Natural killer cell treated with Interleukin-12 subunit alpha and Interleukin-12 subunit beta and Interleukin-15 and Interleukin-18, amount 100 ng/mL, for 72 hours (primary cell): Measurements from ENCODE around the gene APOE. TPM values are rescaled to one million over a fixed set of nuclear protein-coding genes. Genes with fewer than 3 reads are reported as not detected.
A peak's percentile ranks its signal among the peaks of the same experiment; 100 is the strongest.
"Not testable (repeated sequence)": the region's sequence is repeated elsewhere in the genome, so short reads cannot be mapped to it uniquely, and the experiment has no call there.

Experiments
- ATAC-seq, 2 donors: fragments of 150-1000 bp; cut with Tn5 transposase in 1 of 2; sonication (Bioruptor Pico), chemical (Tn5 transposase) in 1 of 2; 2 replicates each; pipeline ENCODE4 v1.10.0; 2021
- DNase-seq: peaks from one replicate; pipeline ENCODE4 v3.0.0; 2022; ENCODE audit warnings: low spot score
- H3K27ac Mint-ChIP-seq, 2 donors: 1 replicate in 1 of 2; 2 replicates in 1 of 2; pipeline ENCODE4 v1.8.0; 2022; ENCODE audit warnings: mixed read lengths in 2 of 2, mild to moderate bottlenecking in 1 of 2, moderate library complexity in 1 of 2
- H3K27me3 Mint-ChIP-seq, 2 donors: 1 replicate in 1 of 2; 2 replicates in 1 of 2; pipeline ENCODE4 v1.8.0; 2022; ENCODE audit warnings: mixed read lengths in 2 of 2
- H3K36me3 Mint-ChIP-seq: one replicate; pipeline ENCODE4 v1.8.0; 2022; ENCODE audit warnings: mixed read lengths
- H3K4me1 Mint-ChIP-seq, 2 donors: 1 replicate in 1 of 2; 2 replicates in 1 of 2; pipeline ENCODE4 v1.8.0; 2022; ENCODE audit warnings: low read depth in 2 of 2, mixed read lengths in 2 of 2, mild to moderate bottlenecking in 1 of 2
- H3K4me3 Mint-ChIP-seq: one replicate; pipeline ENCODE4 v1.8.0; 2022; ENCODE audit warnings: mixed read lengths
- H3K9me3 Mint-ChIP-seq: 2 replicates; pipeline ENCODE4 v1.8.0; 2022; ENCODE audit warnings: mixed read lengths
- total RNA-seq, 2 donors: library from RNA; stranded (reverse); gene quantifications; one replicate each; pipeline ENCODE4 v1.2.3, GENCODE V29; 2022

Gene APOE
- 1 to 10 TPM; 1.5 to 1.6 TPM for total RNA-seq

- peaks cover 4 to 6% of the 10 kb centered on the region in 2 donors for H3K4me1 Mint-ChIP-seq
- DNase-seq, result no peak
- H3K27ac Mint-ChIP-seq, result no peak within 1 kb of the TSS
Measured at GRCh38 chr19:44905437-44906160, at the start of gene APOE. TSS of gene APOE (plus strand) at chr19:44905796. CDS start at chr19:44906625, 829 bp downstream.

GRCh38 chr19:44856421-44857083 is 49.0 kb upstream of the APOE start:
- no peak for DNase-seq
- H3K27ac Mint-ChIP-seq, result no peak overlapping the region
- no peaks in the 10 kb centered on the region for H3K36me3 Mint-ChIP-seq
- H3K27me3 Mint-ChIP-seq, result peaks cover 6 to 7% of the 10 kb centered on the region in 2 donors
- H3K9me3 Mint-ChIP-seq, result no peaks in the 10 kb centered on the region
- no peak for ATAC-seq
- H3K4me3 Mint-ChIP-seq, result no peak overlapping the region
- H3K4me1 Mint-ChIP-seq, result peaks cover 0 to 4% of the 10 kb centered on the region in 2 donors

More at GRCh38 chr19:44905437-44906160, at the start of gene APOE:
- peaks cover 8% of the 10 kb centered on the region in 2 donors for H3K27me3 Mint-ChIP-seq
- no peak within 1 kb of the TSS for H3K4me3 Mint-ChIP-seq
- H3K36me3 Mint-ChIP-seq, result no peaks in the 10 kb centered on the region
- ATAC-seq, result no peak
- no peaks in the 10 kb centered on the region for H3K9me3 Mint-ChIP-seq

- H3K4me3 Mint-ChIP-seq, result no peak overlapping the region
- no peak overlapping the region for H3K27ac Mint-ChIP-seq
- ATAC-seq (no peak), DNase-seq (no peak)
- H3K27me3 Mint-ChIP-seq, result peaks cover 3 to 6% of the 10 kb centered on the region in 2 donors
- no peaks in the 10 kb centered on the region for H3K9me3 Mint-ChIP-seq
- H3K4me1 Mint-ChIP-seq, result peaks cover 0 to 4% of the 10 kb centered on the region in 2 donors
- H3K36me3 Mint-ChIP-seq, result no peaks in the 10 kb centered on the region
Measured at GRCh38 chr19:44857837-44858236, 47.8 kb upstream of the APOE start.

- not testable (repeated sequence) for DNase-seq, H3K36me3 Mint-ChIP-seq, H3K4me1 Mint-ChIP-seq, ATAC-seq, H3K27ac Mint-ChIP-seq, H3K4me3 Mint-ChIP-seq, H3K27me3 Mint-ChIP-seq, H3K9me3 Mint-ChIP-seq
Measured at GRCh38 chr19:44861576-44861975, 44.0 kb upstream of the APOE start.

DNA sequence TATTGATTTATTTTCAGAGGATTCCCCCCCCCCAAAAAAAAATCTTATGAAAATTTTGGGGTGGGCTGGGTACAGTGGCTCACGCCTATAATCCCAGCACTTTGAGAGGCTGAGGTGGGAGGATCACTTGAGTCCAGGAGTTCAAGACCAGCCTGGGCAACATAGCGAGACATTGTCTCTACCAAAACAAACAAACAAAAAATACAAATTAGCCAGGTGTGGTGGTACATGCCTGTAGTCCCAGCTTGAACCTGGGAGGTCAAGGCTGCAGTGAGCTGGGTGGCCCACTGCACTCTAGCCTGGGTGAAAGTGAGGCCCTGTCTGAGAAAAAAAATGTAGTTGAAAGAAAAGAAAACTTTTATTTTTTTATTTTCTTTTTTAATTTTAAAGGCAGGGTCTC is 41.6 kb upstream of the APOE start:
- Mint-ChIP-seq H3K27ac (no peak overlapping the region), H3K9me3 (no peaks in the 10 kb centered on the region), H3K27me3 (peaks cover 6 to 16% of the 10 kb centered on the region in 2 donors), H3K36me3 (no peaks in the 10 kb centered on the region), H3K4me3 (no peak overlapping the region), H3K4me1 (peaks cover 0 to 6% of the 10 kb centered on the region in 2 donors)
- DNase-seq (no peak), ATAC-seq (no peak)

DNA sequence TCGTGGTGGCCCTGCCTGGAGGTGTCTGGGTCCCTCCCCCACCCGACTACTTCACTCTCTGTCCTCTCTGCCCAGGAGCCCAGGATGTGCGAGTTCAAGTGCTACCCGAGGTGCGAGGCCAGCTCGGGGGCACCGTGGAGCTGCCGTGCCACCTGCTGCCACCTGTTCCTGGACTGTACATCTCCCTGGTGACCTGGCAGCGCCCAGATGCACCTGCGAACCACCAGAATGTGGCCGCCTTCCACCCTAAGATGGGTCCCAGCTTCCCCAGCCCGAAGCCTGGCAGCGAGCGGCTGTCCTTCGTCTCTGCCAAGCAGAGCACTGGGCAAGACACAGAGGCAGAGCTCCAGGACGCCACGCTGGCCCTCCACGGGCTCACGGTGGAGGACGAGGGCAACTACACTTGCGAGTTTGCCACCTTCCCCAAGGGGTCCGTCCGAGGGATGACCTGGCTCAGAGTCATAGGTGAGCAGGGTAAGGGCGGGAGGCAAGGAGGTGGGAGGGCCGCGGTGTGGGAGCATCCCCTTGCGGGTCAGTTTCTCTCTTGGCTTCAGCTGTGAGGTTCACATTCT is 40.3 kb upstream of the APOE start:
- Mint-ChIP-seq H3K4me1 (peaks cover 0 to 6% of the 10 kb centered on the region in 2 donors), H3K27me3 (peaks cover 6 to 9% of the 10 kb centered on the region in 2 donors), H3K4me3 (no peak overlapping the region), H3K36me3 (no peaks in the 10 kb centered on the region), H3K27ac (no peak overlapping the region), H3K9me3 (no peaks in the 10 kb centered on the region)
- peak; percentile 28 to 38 for ATAC-seq
- DNase-seq, result no peak

DNA sequence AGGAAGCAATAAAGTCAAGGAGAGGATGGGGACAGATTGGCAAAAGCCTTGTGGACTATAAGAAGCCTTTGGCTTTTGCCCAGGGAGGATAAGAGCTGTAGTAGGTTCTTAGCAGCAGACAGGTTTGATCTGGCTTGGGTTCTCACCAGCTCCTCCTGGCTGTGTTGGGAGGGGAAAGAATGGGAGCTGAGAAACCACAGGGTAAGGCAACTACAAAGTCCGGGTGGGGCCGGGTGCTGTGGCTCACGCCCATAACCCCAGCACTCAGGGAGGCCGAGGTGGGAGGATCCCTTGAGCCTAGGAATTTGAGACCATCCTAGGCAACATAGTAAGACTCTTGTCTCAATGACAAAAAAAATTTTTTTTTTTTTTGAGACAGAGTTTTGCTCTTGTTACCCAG is 38.9 kb upstream of the APOE start:
- no peak for DNase-seq
- Mint-ChIP-seq H3K4me3 (no peak overlapping the region), H3K27me3 (peaks cover 6 to 9% of the 10 kb centered on the region in 2 donors), H3K27ac (no peak overlapping the region), H3K9me3 (no peaks in the 10 kb centered on the region), H3K36me3 (no peaks in the 10 kb centered on the region), H3K4me1 (peaks cover 0 to 6% of the 10 kb centered on the region in 2 donors)
- no peak for ATAC-seq

- Mint-ChIP-seq H3K4me3 (no peak overlapping the region), H3K36me3 (no peaks in the 10 kb centered on the region), H3K4me1 (peaks cover 0 to 6% of the 10 kb centered on the region in 2 donors), H3K27ac (no peak overlapping the region), H3K9me3 (no peaks in the 10 kb centered on the region), H3K27me3 (peaks cover 6 to 9% of the 10 kb centered on the region in 2 donors)
- DNase-seq, result no peak
- ATAC-seq, result no peak
Measured at GRCh38 chr19:44867578-44867977, 38.0 kb upstream of the APOE start.

DNA sequence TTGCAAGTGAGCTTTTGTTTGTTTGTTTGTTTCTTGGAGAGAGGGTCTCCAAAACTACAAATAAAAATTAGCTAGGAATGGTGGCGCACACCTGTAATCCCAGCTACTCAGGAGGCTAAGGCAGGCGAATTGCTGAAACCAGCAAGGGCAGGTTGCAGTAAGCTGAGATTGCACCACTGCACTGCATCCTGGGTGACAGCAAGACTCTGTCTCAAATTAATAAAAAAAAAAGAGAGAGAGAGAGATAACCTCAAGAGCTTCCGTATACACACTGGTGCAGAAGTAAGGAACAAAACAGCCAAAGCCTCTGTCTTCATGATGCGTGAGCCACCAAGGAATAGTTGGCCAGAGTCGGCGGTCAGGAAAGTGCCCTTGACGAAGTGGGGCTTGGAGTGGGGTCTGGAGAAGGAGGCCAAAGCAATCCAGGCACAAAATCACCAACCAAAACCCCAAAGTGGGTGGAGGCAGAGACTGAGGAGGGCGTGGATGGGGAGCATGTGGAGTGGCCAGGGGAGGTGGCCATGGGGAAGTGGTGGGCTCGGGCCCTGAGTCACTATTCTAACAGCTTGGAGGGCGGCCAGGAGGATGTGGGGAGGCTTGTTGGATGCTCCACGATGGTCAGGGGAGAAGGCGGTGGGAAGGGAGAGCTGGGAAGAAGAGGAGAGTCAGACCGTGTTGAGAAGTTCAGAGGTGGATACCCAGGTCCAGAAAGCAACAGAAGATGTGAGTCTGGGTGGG is 35.7 kb upstream of the APOE start:
- ATAC-seq (no peak), DNase-seq (no peak)
- Mint-ChIP-seq H3K27ac (no peak overlapping the region), H3K4me1 (peaks cover 0 to 6% of the 10 kb centered on the region in 2 donors), H3K36me3 (no peaks in the 10 kb centered on the region), H3K27me3 (peaks cover 9% of the 10 kb centered on the region in 2 donors), H3K4me3 (no peak overlapping the region), H3K9me3 (no peaks in the 10 kb centered on the region)

- ATAC-seq (no peak), DNase-seq (no peak)
- H3K4me3 Mint-ChIP-seq, result no peak overlapping the region
- no peak overlapping the region for H3K27ac Mint-ChIP-seq
- H3K36me3 Mint-ChIP-seq, result no peaks in the 10 kb centered on the region
- H3K9me3 Mint-ChIP-seq, result no peaks in the 10 kb centered on the region
- H3K4me1 Mint-ChIP-seq, result no peaks in the 10 kb centered on the region
- H3K27me3 Mint-ChIP-seq, result peaks cover 6 to 9% of the 10 kb centered on the region in 2 donors
Measured at GRCh38 chr19:44871809-44872208, 33.8 kb upstream of the APOE start.

DNA sequence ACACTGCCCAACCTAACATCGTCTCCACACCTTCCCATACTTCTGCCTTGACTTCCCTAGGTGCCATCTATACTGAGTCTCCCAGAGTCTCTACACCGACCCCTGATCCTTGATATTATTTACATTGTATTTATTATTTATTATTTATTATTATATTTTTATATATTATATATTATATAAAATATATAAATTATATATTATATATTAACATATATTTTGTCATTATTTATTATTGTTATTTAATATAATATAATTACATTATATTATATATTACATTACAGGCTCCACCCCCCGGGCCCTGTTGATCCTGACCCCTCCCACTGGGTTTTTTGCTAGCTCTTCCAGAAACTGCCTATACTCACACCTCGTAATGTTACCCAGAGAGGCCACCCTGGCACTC is 32.9 kb upstream of the APOE start:
- ATAC-seq (no peak), DNase-seq (no peak)
- Mint-ChIP-seq H3K27ac (no peak overlapping the region), H3K4me1 (no peaks in the 10 kb centered on the region), H3K27me3 (peaks cover 4 to 6% of the 10 kb centered on the region in 2 donors), H3K36me3 (no peaks in the 10 kb centered on the region), H3K4me3 (no peak overlapping the region), H3K9me3 (no peaks in the 10 kb centered on the region)

DNA sequence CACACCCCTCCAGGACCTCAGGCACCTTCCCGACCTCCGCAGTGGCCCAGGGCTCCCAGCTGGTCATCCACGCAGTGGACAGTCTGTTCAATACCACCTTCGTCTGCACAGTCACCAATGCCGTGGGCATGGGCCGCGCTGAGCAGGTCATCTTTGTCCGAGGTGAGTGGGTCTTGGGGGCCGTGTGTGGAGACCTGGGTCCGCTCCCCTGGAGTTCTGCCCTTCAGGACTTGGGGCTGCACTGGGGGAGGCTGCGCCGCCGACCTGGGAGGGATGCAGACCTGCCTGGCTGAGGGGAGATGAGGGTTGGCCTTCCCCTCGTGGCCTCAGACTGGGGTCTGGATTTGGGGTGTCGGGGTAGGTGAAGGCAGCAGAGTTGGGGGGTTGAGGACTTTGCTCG is 31.3 kb upstream of the APOE start:
- Mint-ChIP-seq H3K36me3 (no peaks in the 10 kb centered on the region), H3K27me3 (peaks cover 0 to 6% of the 10 kb centered on the region in 2 donors), H3K4me1 (no peaks in the 10 kb centered on the region), H3K4me3 (no peak overlapping the region), H3K27ac (no peak overlapping the region), H3K9me3 (no peaks in the 10 kb centered on the region)
- DNase-seq (no peak), ATAC-seq (no peak)

DNA sequence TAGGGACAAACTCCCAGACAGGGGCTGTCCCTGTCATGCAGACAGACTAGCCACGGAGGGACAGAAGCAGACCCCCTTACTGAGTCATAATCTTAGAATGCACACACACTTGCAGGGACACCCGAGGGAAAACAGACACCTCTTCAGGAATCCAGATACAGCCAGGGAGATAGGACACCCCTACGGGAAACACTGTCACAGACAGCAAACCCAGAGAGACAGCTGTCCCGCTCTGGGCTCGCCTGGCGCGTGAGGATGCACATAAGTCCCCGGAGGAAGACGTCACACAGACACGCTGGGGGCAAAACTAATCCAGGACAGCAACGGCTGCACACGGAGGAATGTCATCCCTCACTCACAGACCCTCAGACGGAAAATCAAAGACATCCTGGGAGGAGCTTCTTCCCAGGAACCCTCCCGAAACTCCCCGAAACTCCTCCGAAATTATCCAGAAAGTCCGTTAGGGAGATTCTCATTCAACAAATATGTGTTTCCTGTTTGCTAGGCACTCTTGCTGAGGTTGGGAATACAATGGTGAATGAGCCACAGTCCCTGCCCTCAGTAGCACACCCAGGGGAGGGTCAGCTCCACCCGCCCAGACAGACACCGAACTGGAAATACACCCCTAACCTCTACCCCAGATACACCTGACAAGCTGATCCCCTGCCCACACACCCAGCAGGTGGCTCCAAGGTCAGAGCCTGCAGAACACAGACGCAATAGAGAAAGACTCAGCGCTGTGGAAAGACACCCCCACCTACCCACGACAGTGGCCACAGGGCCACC is 29.7 kb upstream of the APOE start:
- Mint-ChIP-seq H3K4me3 (no peak overlapping the region), H3K36me3 (no peaks in the 10 kb centered on the region), H3K27ac (no peak overlapping the region), H3K27me3 (peaks cover 0 to 6% of the 10 kb centered on the region in 2 donors), H3K4me1 (no peaks in the 10 kb centered on the region), H3K9me3 (no peaks in the 10 kb centered on the region)
- no peak for ATAC-seq
- no peak for DNase-seq
